ENCODE data around the gene STIM1. TPM values are rescaled to one million over a fixed set of nuclear protein-coding genes. Genes with fewer than 3 reads are reported as not detected.

Gene STIM1
- total RNA-seq, 1 donor = 57.9 TPM

DNA sequence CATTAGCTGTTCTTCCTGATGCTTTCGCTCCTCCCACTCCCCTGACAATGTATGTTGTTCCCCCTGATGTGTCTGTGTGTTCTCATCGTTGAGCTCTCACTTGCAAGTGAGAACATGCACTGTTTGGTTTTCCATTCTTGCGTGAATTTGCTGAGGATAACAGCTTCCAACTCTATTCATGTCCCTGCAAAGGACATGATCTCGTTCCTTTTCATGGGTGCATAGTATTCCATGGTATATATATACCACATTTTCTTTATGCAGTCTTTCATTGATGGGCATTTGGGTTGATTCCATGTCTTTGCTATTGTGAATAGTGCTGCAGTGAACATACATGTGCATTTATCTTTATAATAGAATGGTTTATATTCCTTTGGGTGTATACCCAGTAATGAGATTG is 180.5 kb downstream of the STIM1 start:
- DNase-seq (ENCODE audit: insufficient read length, low spot score, missing footprints) = no peak
- H4K20me1 ChIP-seq (ENCODE audit: insufficient read depth, low read length) = peaks cover 3% of the 10 kb centered on the region
- no peaks in the 10 kb centered on the region for H3K27me3 ChIP-seq (ENCODE audit: insufficient read depth, low read length)
- peaks cover 2% of the 10 kb centered on the region for H3K79me2 ChIP-seq (ENCODE audit: insufficient read depth, low read length)
- no peaks in the 10 kb centered on the region for H3K9me3 ChIP-seq (ENCODE audit: low read depth, low read length)
- no peak overlapping the region for H3K27ac ChIP-seq (ENCODE audit: low read depth, low read length)
- no peak overlapping the region for H3K4me3 ChIP-seq (ENCODE audit: insufficient read depth, low read length)
- H3K4me1 ChIP-seq (ENCODE audit: insufficient read depth, low read length) = no peaks in the 10 kb centered on the region
- H3K36me3 ChIP-seq (ENCODE audit: insufficient read depth, low read length) = no peaks in the 10 kb centered on the region
- no peak overlapping the region for H3K4me2 ChIP-seq (ENCODE audit: insufficient read depth, low read length)
- TF ChIP-seq, protein P1, sequence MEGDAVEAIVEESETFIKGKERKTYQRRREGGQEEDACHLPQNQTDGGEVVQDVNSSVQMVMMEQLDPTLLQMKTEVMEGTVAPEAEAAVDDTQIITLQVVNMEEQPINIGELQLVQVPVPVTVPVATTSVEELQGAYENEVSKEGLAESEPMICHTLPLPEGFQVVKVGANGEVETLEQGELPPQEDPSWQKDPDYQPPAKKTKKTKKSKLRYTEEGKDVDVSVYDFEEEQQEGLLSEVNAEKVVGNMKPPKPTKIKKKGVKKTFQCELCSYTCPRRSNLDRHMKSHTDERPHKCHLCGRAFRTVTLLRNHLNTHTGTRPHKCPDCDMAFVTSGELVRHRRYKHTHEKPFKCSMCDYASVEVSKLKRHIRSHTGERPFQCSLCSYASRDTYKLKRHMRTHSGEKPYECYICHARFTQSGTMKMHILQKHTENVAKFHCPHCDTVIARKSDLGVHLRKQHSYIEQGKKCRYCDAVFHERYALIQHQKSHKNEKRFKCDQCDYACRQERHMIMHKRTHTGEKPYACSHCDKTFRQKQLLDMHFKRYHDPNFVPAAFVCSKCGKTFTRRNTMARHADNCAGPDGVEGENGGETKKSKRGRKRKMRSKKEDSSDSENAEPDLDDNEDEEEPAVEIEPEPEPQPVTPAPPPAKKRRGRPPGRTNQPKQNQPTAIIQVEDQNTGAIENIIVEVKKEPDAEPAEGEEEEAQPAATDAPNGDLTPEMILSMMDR (IDR thresholded peaks at IDR 0.05; ENCODE audit: extremely low read depth, low read depth, low read length) = no peak
- no peak overlapping the region for H2AFZ ChIP-seq (ENCODE audit: low read length)

DNA sequence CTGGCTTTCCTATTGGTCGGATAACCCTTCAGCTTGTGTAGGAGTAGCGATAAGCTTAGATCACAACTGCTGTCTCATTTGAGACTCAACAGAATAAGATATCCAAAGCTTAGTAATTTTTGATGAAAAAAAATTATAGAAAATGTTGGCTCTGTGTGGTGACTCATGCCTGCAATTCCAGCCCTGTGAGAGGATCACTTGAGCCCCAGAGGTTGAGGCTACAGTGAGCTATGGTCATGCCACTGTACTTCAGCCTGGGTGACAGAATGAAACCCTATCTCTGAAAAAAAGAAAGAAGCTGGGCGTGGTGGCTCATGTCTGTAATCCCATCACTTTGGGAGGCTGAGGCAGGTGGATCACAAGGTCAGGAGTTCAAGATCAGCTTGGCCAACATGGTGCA is 183.5 kb downstream of the STIM1 start:
- no peaks in the 10 kb centered on the region for H3K27me3 ChIP-seq (ENCODE audit: insufficient read depth, low read length)
- H3K4me3 ChIP-seq (ENCODE audit: insufficient read depth, low read length) = no peak overlapping the region
- peaks cover 3% of the 10 kb centered on the region for H4K20me1 ChIP-seq (ENCODE audit: insufficient read depth, low read length)
- peaks cover 2% of the 10 kb centered on the region for H3K4me1 ChIP-seq (ENCODE audit: insufficient read depth, low read length)
- peaks cover 2% of the 10 kb centered on the region for H3K79me2 ChIP-seq (ENCODE audit: insufficient read depth, low read length)
- no peak for DNase-seq (ENCODE audit: insufficient read length, low spot score, missing footprints)
- H2AFZ ChIP-seq (ENCODE audit: low read length) = no peak overlapping the region
- no peak overlapping the region for H3K4me2 ChIP-seq (ENCODE audit: insufficient read depth, low read length)
- H3K36me3 ChIP-seq (ENCODE audit: insufficient read depth, low read length) = no peaks in the 10 kb centered on the region
- no peaks in the 10 kb centered on the region for H3K9me3 ChIP-seq (ENCODE audit: low read depth, low read length)
- TF ChIP-seq, protein P1 (IDR thresholded peaks at IDR 0.05; ENCODE audit: extremely low read depth, low read depth, low read length) = no peak
- no peak overlapping the region for H3K27ac ChIP-seq (ENCODE audit: low read depth, low read length)

DNA sequence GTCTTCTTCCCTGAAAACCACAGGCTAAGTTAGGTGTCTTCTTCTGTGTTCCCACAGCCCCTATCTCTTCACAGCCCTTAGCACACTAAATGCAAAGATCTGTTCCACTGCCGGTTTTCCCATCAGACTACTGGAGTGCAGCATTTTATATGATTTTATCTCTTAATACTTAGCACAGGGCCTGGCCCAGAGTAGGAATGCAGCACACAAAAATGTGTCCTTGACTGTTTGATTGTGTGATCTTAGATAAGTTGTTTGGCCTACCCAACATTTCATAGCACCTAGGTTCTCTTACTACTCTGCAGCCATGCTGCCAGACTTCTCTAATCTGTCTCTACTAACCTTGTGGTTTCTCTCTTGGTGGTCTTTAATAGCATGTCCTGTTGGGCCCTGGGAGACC is 185.0 kb downstream of the STIM1 start:
- H3K79me2 ChIP-seq (ENCODE audit: insufficient read depth, low read length) = peaks cover 2% of the 10 kb centered on the region
- H3K4me2 ChIP-seq (ENCODE audit: insufficient read depth, low read length) = no peak overlapping the region
- no peak for DNase-seq (ENCODE audit: insufficient read length, low spot score, missing footprints)
- no peak overlapping the region for H3K4me3 ChIP-seq (ENCODE audit: insufficient read depth, low read length)
- H3K9me3 ChIP-seq (ENCODE audit: low read depth, low read length) = no peaks in the 10 kb centered on the region
- H4K20me1 ChIP-seq (ENCODE audit: insufficient read depth, low read length) = peaks cover 14% of the 10 kb centered on the region
- TF ChIP-seq, protein P1 (IDR thresholded peaks at IDR 0.05; ENCODE audit: extremely low read depth, low read depth, low read length) = no peak
- no peaks in the 10 kb centered on the region for H3K36me3 ChIP-seq (ENCODE audit: insufficient read depth, low read length)
- H3K27ac ChIP-seq (ENCODE audit: low read depth, low read length) = no peak overlapping the region
- no peaks in the 10 kb centered on the region for H3K27me3 ChIP-seq (ENCODE audit: insufficient read depth, low read length)
- no peak overlapping the region for H2AFZ ChIP-seq (ENCODE audit: low read length)
- H3K4me1 ChIP-seq (ENCODE audit: insufficient read depth, low read length) = peaks cover 11% of the 10 kb centered on the region

DNA sequence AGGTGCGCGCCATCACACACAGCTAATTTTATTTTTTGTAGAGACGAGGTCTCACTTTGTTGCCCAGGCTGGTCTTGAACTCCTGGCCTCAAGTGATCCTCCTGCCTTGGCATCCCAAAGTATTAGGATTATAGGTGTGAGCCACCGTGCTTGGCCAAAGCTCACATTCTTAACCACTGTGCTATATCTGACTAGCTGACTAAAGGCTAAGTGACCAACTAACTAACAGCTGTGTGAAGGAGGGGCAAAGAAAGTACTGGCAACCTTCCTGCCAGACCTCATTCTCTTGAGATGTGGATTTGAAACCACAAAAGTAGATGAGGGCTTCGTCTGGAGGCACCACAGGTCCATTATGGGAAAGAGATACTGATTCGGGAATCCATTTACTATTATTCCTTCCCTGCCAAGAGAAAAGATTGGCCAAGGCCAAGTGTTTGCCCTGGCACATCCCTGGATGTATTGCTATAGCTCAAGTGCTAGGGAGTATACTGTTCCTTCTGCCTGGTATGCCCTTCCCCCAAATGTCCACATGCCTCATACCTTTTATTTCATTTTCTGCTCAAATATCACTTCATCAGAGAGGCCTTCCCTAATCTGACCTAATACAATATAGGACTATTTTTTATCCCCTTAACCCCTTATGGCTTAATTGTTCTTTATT is 186.4 kb downstream of the STIM1 start:
- peaks cover 2% of the 10 kb centered on the region for H3K79me2 ChIP-seq (ENCODE audit: insufficient read depth, low read length)
- TF ChIP-seq, protein P1 (IDR thresholded peaks at IDR 0.05; ENCODE audit: extremely low read depth, low read depth, low read length) = no peak
- H3K9me3 ChIP-seq (ENCODE audit: low read depth, low read length) = no peaks in the 10 kb centered on the region
- no peak overlapping the region for H2AFZ ChIP-seq (ENCODE audit: low read length)
- peaks cover 11% of the 10 kb centered on the region for H3K4me1 ChIP-seq (ENCODE audit: insufficient read depth, low read length)
- H3K27me3 ChIP-seq (ENCODE audit: insufficient read depth, low read length) = no peaks in the 10 kb centered on the region
- no peak overlapping the region for H3K4me2 ChIP-seq (ENCODE audit: insufficient read depth, low read length)
- DNase-seq (ENCODE audit: insufficient read length, low spot score, missing footprints) = no peak
- peaks cover 14% of the 10 kb centered on the region for H4K20me1 ChIP-seq (ENCODE audit: insufficient read depth, low read length)
- H3K27ac ChIP-seq (ENCODE audit: low read depth, low read length) = no peak overlapping the region
- H3K36me3 ChIP-seq (ENCODE audit: insufficient read depth, low read length) = no peaks in the 10 kb centered on the region
- H3K4me3 ChIP-seq (ENCODE audit: insufficient read depth, low read length) = no peak overlapping the region

Data from osteoblast (primary cell).